GM18505 (cell line): ENCODE data around the gene NKX6-2.
"Not testable (repeated sequence)": the region's sequence is repeated elsewhere in the genome, so short reads cannot be mapped to it uniquely, and the experiment has no call there.

Experiments
- ATAC-seq: cut with Tn5 transposase; IDR thresholded peaks from one replicate; pipeline ENCODE4 v1.9.1; 2021; ENCODE audit not compliant: unreplicated experiment
- POLR2A ChIP-seq: IDR thresholded peaks from 4 replicates; pipeline ENCODE4 v1.6.1; 2011; ENCODE audit warnings: borderline replicate concordance; ENCODE audit not compliant: insufficient read depth, insufficient read length; ENCODE audit errors: extremely low read depth

The NKX6-2 gene

GRCh38 chr10:132798876-132799275, 12.9 kb upstream of the NKX6-2 start:
- no peak for TF ChIP-seq POLR2A
- no peak for ATAC-seq

GRCh38 chr10:132798403-132798802, 12.5 kb upstream of the NKX6-2 start:
- ATAC-seq: no peak
- TF ChIP-seq POLR2A: no peak

- ATAC-seq: not testable (repeated sequence)
Observed at GRCh38 chr10:132797986-132798385, 12.0 kb upstream of the NKX6-2 start.

DNA sequence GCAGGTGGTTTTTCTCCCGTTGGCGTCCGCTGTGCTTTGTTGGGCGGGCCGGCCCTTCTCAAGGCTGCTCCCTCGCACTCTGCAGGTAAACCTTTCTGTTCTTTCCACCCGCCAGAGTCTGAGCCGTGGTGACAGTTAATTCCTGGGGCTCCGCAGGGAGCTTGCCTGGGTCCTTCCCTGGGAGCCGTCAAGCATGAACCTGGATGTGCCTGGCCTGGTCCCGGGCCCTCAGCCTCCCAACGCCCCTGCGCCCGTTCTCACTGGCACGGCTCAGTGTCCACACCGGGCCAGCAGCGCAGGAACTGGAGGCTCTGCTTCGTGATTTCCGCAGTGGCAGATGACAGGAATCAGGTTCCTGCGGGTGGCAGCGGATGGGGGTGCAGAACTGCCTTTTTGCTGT, 10.9 kb upstream of the NKX6-2 start:
- no peak for TF ChIP-seq POLR2A
- no peak for ATAC-seq

- no peak for ATAC-seq
Observed at GRCh38 chr10:132793871-132794849, 8.2 kb upstream of the NKX6-2 start.

GRCh38 chr10:132793213-132793612, 7.3 kb upstream of the NKX6-2 start:
- TF ChIP-seq POLR2A: no peak
- no peak for ATAC-seq

More at GRCh38 chr10:132793871-132794849, 8.2 kb upstream of the NKX6-2 start:
- TF ChIP-seq POLR2A: no peak

- ATAC-seq: no peak
- no peak for TF ChIP-seq POLR2A
Observed at GRCh38 chr10:132792796-132793195, 6.8 kb upstream of the NKX6-2 start.

DNA sequence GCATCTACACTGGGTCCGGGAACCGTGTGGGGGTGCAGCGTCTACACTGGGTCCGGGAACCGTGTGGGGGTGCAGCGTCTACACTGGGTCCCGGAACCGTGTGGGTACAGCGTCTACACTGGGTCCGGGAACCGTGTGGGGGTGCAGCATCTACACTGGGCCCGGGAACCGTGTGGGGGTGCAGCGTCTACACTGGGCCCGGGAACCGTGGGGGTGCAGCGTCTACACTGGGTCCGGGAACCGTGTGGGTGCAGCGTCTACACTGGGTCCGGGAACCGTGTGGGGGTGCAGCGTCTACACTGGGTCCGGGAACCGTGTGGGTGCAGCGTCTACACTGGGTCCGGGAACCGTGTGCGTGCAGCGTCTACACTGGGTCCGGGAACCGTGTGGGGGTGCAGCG, 6.2 kb upstream of the NKX6-2 start:
- ATAC-seq: not testable (repeated sequence)

- no peak for TF ChIP-seq POLR2A
- no peak for ATAC-seq
Observed at GRCh38 chr10:132790934-132791829, 5.2 kb upstream of the NKX6-2 start.

DNA sequence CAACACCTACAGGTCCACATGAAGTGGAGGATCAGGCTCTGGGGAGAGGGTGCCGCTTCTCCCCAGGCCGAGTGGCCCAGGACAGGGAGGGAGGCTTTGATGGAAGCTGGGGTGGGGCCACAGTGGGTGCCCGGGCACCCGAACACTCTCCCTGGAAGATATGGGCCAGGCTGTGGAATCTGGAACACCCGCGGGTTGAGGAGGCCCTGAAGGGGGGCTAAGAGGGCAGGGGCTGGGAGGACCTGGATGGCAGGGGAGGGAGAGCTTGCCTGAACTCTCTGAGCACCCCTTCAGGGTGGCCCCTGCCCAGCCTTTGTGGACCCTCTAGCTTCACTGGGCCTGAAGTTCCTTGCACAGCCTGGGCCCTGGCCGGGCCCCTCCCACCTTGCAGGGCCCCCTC, 4.5 kb upstream of the NKX6-2 start:
- no peak for TF ChIP-seq POLR2A
- no peak for ATAC-seq

DNA sequence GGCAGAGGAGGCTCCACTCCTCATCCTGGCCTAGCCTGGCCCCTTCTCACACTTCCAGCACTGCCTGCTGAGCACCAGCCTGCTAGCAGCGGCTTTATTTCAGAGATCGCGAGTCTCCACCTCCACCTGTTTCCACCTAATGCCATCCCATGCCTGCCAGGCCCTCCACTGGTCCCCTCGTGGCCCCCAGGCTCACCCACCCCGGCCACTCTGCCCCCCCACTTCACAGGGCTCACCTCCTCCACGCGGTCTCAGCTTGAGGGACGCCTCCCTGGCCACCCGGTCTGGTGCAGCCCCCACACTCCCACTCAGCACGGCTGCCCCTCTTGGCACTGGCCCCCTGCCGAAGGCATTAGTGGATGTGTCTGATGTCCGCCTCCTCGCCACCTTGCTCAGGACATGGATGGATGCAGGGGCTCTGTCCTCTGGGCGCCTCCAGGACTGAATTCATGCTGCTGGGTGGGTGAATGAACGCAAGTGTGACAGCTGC, 3.8 kb upstream of the NKX6-2 start:
- no peak for ATAC-seq
- TF ChIP-seq POLR2A: no peak

- ATAC-seq: no peak
- no peak for TF ChIP-seq POLR2A
Observed at GRCh38 chr10:132788831-132789219, 2.9 kb upstream of the NKX6-2 start.

DNA sequence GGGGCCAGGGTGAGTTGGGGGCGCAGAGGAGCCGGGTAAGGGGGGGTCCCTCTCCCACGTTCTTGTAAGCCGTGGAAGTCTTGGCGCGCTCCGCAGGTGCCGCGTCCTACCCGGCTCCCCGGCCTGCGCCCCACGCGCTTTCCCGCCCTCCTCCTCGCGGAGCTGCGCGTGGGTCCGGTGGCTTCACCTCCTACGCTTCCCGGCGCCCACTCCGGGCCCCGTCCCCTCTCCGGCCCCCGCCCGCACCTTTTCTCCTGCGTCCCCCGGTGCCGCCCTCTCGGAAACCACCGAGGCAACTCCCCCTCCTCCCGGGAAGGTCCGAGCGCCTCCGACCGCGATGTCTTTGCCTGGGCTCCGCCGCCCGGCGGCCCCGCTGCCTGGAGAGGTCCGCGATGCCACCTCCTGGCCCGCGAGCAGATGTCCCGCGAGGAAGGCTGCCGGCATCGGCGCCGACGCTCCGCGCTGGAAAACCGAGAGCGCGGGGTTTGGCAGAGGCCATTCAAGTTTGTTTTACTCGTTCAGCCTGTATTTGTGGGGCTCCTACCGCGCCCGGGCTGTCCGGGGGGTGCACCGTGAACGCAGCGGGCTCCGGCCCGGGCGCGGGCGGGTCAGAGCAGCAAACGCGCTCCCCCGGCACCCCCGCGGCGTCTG, 2.4 kb upstream of the NKX6-2 start:
- no peak for ATAC-seq
- no peak for TF ChIP-seq POLR2A

GRCh38 chr10:132787495-132788179, 1.7 kb upstream of the NKX6-2 start:
- no peak for ATAC-seq
- no peak for TF ChIP-seq POLR2A
